ENCODE results near the gene MOGAT1. TPM values are rescaled to one million over a fixed set of nuclear protein-coding genes. Genes with fewer than 3 reads are reported as not detected.

Gene MOGAT1
- total and polyA plus RNA-seq, 2 of the 13 experiments (the other 11 are each of a cell fraction or from before 2014, with no cell fraction given), result 0.98 to 4.3 TPM

GRCh38 chr2:222655787-222656525, 15.5 kb upstream of the MOGAT1 start, which contains the start of gene FARSB (continued):
- TF ChIP-seq ZBTB40 (IDR thresholded peaks at IDR 0.05), result no peak
- TF ChIP-seq ZBTB40 (CRISPR knock-in tag; IDR thresholded peaks at IDR 0.05), result peak; percentile 58
- TF ChIP-seq POLR2AphosphoS2 (IDR thresholded peaks at IDR 0.05; ENCODE audit: low read depth, low read length), result 0 out of 2 replicates have a peak, but pooled peaks have one; percentile 70
- no peak for TF ChIP-seq ZNF672 (CRISPR knock-in tag; IDR thresholded peaks at IDR 0.05)
- TF ChIP-seq ZNF142 (CRISPR knock-in tag; IDR thresholded peaks at IDR 0.05), result 0 out of 2 replicates have a peak, but pooled peaks have one; percentile 48
- peak; percentile 83 for TF ChIP-seq ZBTB38 (CRISPR knock-in tag; IDR thresholded peaks at IDR 0.05)
- TF ChIP-seq ZNF280D (CRISPR knock-in tag; IDR thresholded peaks at IDR 0.05), result peak; percentile 50; the same call in 1 of the 2 replicates
- no peak for TF ChIP-seq PTBP1 (IDR thresholded peaks at IDR 0.05; ENCODE audit: low read depth, low read length, poor library complexity, severe bottlenecking)
- no peak for TF ChIP-seq CBX2 (IDR thresholded peaks at IDR 0.05; ENCODE audit: low read depth, low read length)
- TF ChIP-seq CBX2 (CRISPR knock-in tag; IDR thresholded peaks at IDR 0.05; ENCODE audit: low read depth), result no peak

Data from HepG2 (cell line).